Fibroblast of lung (primary cell): ENCODE results near the gene SEC14L5.

Experiments
- CTCF ChIP-seq, 2 donors: IDR thresholded peaks in 1 of 2; conservative IDR thresholded peaks in 1 of 2; 1 replicate in 1 of 2; 2 replicates in 1 of 2; pipeline ENCODE4 v1.5.1; 2011 to 2012; ENCODE audit warnings: low read length in 2 of 2, control low read depth in 1 of 2, inconsistent platforms in 1 of 2, low read depth in 1 of 2, mild to moderate bottlenecking in 1 of 2
- EZH2 ChIP-seq: IDR thresholded peaks from 2 replicates; pipeline ENCODE4 v1.5.1; 2012; ENCODE audit warnings: low read length, control low read depth, mild to moderate bottlenecking; ENCODE audit errors: missing control alignments

GRCh38 chr16:5058476-5058875, 100.3 kb downstream of the SEC14L5 start:
- TF ChIP-seq CTCF (conservative IDR thresholded peaks at IDR 0.05 in 1 of 2, IDR thresholded peaks at IDR 0.05 in 1 of 2; ENCODE audit: low read depth in 1 of 2, low read length in 2 of 2) (peak in 1 of 2 donors; percentile 26), EZH2 (no peak)
